Embryonic facial prominence (tissue), 1 donor: ENCODE results near the gene HARBI1.

Source experiments
- DNase-seq: peaks from one replicate; pipeline ENCODE4 v3.0.0-alpha.2; 2016; ENCODE audit errors: extremely low spot score

HARBI1 gene

DNA sequence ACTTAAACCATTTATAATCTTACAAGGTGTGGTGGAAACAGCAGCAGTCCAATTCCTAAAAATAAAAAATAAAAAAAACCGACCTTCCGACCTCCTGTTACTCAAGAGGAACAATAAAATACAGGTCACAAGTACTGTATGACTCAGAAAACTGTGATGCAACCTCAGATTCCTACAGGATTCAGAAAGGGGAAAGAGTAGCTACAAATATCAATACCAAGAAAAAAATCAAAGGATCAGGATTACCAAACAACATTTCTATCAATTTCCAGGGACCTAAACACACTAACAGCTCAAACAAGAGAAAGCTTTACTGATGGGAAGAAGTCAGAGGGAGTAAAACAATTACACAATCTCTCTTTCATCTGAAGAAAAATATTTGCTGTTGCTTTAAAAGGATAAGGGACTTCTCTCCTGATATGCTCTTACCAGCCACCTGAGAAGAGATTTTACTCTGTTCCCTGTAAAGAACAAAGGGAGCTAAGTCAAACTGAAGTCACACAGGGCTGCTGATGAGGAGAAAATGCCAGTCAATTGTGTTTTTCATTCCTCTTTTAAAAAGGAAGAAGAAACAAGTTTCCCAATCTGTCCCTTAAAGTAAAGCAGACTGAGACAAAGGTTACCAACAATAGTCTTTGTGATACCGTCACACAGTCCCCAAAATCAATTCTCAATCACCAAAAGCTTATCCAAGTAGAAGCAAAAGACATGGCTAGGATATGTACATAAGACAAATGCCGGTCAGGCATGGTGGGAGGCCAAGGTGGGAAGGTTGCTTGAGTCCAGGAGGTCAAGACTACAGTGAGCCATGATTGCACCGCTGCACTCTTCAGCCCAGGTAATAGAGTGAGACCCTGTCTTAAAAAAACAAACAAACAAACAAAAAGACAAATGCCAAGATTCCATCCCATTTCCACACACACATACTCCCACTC is 62.5 kb downstream of the HARBI1 start:
- no peak for DNase-seq

- no peak for DNase-seq
Observed at GRCh38 chr11:46553814-46554212, 63.2 kb downstream of the HARBI1 start.
